HepG2 (cell line): ENCODE results near the gene MAP2K3. TPM values are rescaled to one million over a fixed set of nuclear protein-coding genes. Genes with fewer than 3 reads are reported as not detected.
A peak's percentile ranks its signal among the peaks of the same experiment; 100 is the strongest.
"Not testable (repeated sequence)": the region's sequence is repeated elsewhere in the genome, so short reads cannot be mapped to it uniquely, and the experiment has no call there.

Experiments used
- ATAC-seq: fragments of 200-7000 bp; cut with Tn5 transposase; 3 replicates; pipeline ENCODE4 v1.9.1; 2020; ENCODE audit warnings: mild to moderate bottlenecking, moderate library complexity
- BruUV-seq: library from RNA; stranded (reverse); fragments of 400-500 nt; replicated peaks from 2 replicates; lab custom pipeline; 2021; lab: Mats Ljungman, UMichigan
- CTCF ChIA-PET: fragments of 300-600 bp; formaldehyde crosslinking; extraction: SDS; loops from one replicate; lab custom pipeline; 2021; ENCODE audit warnings: low total read pairs, inconsistent platforms, low intra/inter-chr PET ratio; lab: Yijun Ruan, JAX
- POLR2A ChIA-PET: fragments of 350-600 bp; sonication (Branson Sonifier 250); formaldehyde crosslinking; loops from one replicate; lab custom pipeline; 2020; ENCODE audit warnings: antibody characterized with exemption, inconsistent platforms; lab: Yijun Ruan, JAX
- DNase-seq: peaks from one replicate; pipeline ENCODE4 v3.0.0-alpha.2; 2015; ENCODE audit warnings: low spot score
- FAIRE-seq: peaks from 3 replicates; lab custom pipeline; 2011; peaks lifted over from hg19 to GRCh38; lab: Jason Lieb, UNC
- H2AFZ ChIP-seq: one replicate; pipeline ENCODE4 v1.6.1; 2011; ENCODE audit warnings: low read length, inconsistent platforms
- H3K27ac ChIP-seq: fragments of 300-600 bp; 3 replicates; pipeline ENCODE4 v1.8.0; 2011; ENCODE audit warnings: mixed run types, mild to moderate bottlenecking, mixed read lengths, low read length, inconsistent platforms; ENCODE audit not compliant: insufficient read depth; ENCODE audit errors: extremely low read length
- H3K27me3 ChIP-seq, 2 experiments: fragments of 200-600 bp in 1 of 2; 2 replicates in 1 of 2; 3 replicates in 1 of 2; pipeline versions ENCODE4 v1.6.0 to v1.8.0; 2011; ENCODE audit warnings: low read length in 2 of 2, mild to moderate bottlenecking in 2 of 2, moderate library complexity in 2 of 2, inconsistent platforms in 1 of 2; ENCODE audit not compliant: insufficient read depth in 2 of 2, control insufficient read depth in 1 of 2
- H3K36me3 ChIP-seq, 2 experiments: fragments of 200-600 bp in 1 of 2; replicated peaks in 1 of 2; 2 replicates in 1 of 2; 3 replicates in 1 of 2; pipeline versions ENCODE4 v1.5.1 to v1.8.0; 2011; ENCODE audit warnings: low read length in 2 of 2, inconsistent platforms in 1 of 2; ENCODE audit not compliant: insufficient read depth in 2 of 2, control insufficient read depth in 1 of 2
- H3K4me1 ChIP-seq: 2 replicates; pipeline ENCODE4 v1.5.1; 2012; ENCODE audit warnings: low read length, inconsistent platforms; ENCODE audit not compliant: insufficient read depth
- H3K4me2 ChIP-seq: 2 replicates; pipeline ENCODE4 v1.6.0; 2011; ENCODE audit warnings: low read depth, low read length, inconsistent platforms
- H3K4me3 ChIP-seq, 3 experiments: fragments of 200-600 bp in 1 of 3; sonication (generic), shearing (Covaris generic) in 1 of 3; replicated peaks in 1 of 3; 2 replicates each; pipeline ENCODE4 v1.5.1; 2011 to 2016; ENCODE audit warnings: low read length in 3 of 3, inconsistent platforms in 2 of 3, low read depth in 2 of 3, mild to moderate bottlenecking in 2 of 3, control low read depth in 1 of 3, mixed read lengths in 1 of 3; ENCODE audit not compliant: insufficient read depth in 1 of 3
- H3K79me2 ChIP-seq: one replicate; pipeline ENCODE4 v1.6.1; 2011; ENCODE audit warnings: low read length, inconsistent platforms; ENCODE audit not compliant: insufficient read depth
- H3K9ac ChIP-seq: 2 replicates; pipeline ENCODE4 v1.6.0; 2011; ENCODE audit warnings: mild to moderate bottlenecking, low read depth, low read length, inconsistent platforms; ENCODE audit not compliant: insufficient read depth
- H3K9me3 ChIP-seq: 2 replicates; pipeline ENCODE4 v1.5.1; 2012; ENCODE audit warnings: mild to moderate bottlenecking, low read length
- H4K20me1 ChIP-seq: 2 replicates; pipeline ENCODE4 v1.6.0; 2011; ENCODE audit warnings: inconsistent platforms, mild to moderate bottlenecking, low read length, moderate library complexity; ENCODE audit not compliant: insufficient read depth
- WGBS: methylation state at CpG from one replicate; pipeline ENCODE4 v1.1.6; 2017; ENCODE audit warnings: low lambda C conversion rate; 5-methylcytosine and 5-hydroxymethylcytosine counted together
- in situ Hi-C: cut with HindIII; loops from 2 replicates; pipeline ENCODE4 v1.10.0; 2017; ENCODE audit warnings: low pct_unique_long_range_greater_than_20kb; ENCODE audit not compliant: extremely low pct_ligation_motif_present
- intact Hi-C: fragments of 100-400 bp; cut with micrococcal nuclease; formaldehyde crosslinking; loops from one replicate; pipeline ENCODE4 v1.10.0; 2022; ENCODE audit not compliant: unreplicated experiment
- polyA plus RNA-seq, 8 experiments: library from polyadenylated mRNA; depleted of rRNA in 3 of 8; stranded (reverse) in 7 of 8; unstranded in 1 of 8; fragments of >200 nt; fragmentation: Illumina TruSeq in 4 of 8; extraction: Trizol in 4 of 8; gene quantifications; 2 replicates each; pipeline versions ENCODE4 v1.2.1 to v1.2.3, GENCODE V29; 2011 to 2016; ENCODE audit warnings: low read depth in 4 of 8, missing spikeins in 1 of 8, mixed read lengths in 1 of 8; ENCODE audit not compliant: insufficient read depth in 1 of 8
- total RNA-seq, 5 experiments: library from RNA; depleted of rRNA; stranded (reverse); fragments of >200 nt; fragmentation: Illumina TruSeq; extraction: Trizol; gene quantifications; 2 replicates each; pipeline ENCODE4 v1.2.3, GENCODE V29; 2016; ENCODE audit warnings: low read depth in 1 of 5

MAP2K3 gene
- total and polyA plus RNA-seq, 2 of the 13 experiments (the other 11 are each of a cell fraction or from before 2014, with no cell fraction given) = 20.5 to 27.4 TPM

- H3K79me2 ChIP-seq, BruUV-seq, H3K4me3 ChIP-seq, H3K36me3 ChIP-seq, H3K27ac ChIP-seq, DNase-seq, H3K4me1 ChIP-seq, H3K4me2 ChIP-seq, H3K27me3 ChIP-seq, ATAC-seq, H3K9ac ChIP-seq, FAIRE-seq, H2AFZ ChIP-seq, POLR2A ChIA-PET, H3K9me3 ChIP-seq, in situ Hi-C loops, intact Hi-C loops, H4K20me1 ChIP-seq, CTCF ChIA-PET: not testable (repeated sequence)
- WGBS = 24% methylated on average over 9 of the region's 14 CpGs
Observed at GRCh38 chr17:21348081-21348925, 63.8 kb downstream of the MAP2K3 start.

- H3K4me1 ChIP-seq, DNase-seq, H2AFZ ChIP-seq, H3K4me2 ChIP-seq, H3K27me3 ChIP-seq, H3K27ac ChIP-seq, ATAC-seq, H3K79me2 ChIP-seq, intact Hi-C loops, FAIRE-seq, H4K20me1 ChIP-seq, H3K4me3 ChIP-seq, POLR2A ChIA-PET, H3K9me3 ChIP-seq, in situ Hi-C loops, H3K36me3 ChIP-seq, H3K9ac ChIP-seq, BruUV-seq, CTCF ChIA-PET: not testable (repeated sequence)
- WGBS = 31% methylated on average over 6 of the region's 7 CpGs
Observed at GRCh38 chr17:21348926-21349261, 64.4 kb downstream of the MAP2K3 start.

- DNase-seq, BruUV-seq, H3K4me1 ChIP-seq, H4K20me1 ChIP-seq, CTCF ChIA-PET, intact Hi-C loops, H3K4me3 ChIP-seq, H3K4me2 ChIP-seq, H3K79me2 ChIP-seq, H3K36me3 ChIP-seq, H3K27me3 ChIP-seq, H3K27ac ChIP-seq, H3K9me3 ChIP-seq, POLR2A ChIA-PET, H3K9ac ChIP-seq, H2AFZ ChIP-seq, in situ Hi-C loops: not testable (repeated sequence)
- FAIRE-seq (peak; percentile 56), ATAC-seq (peak; percentile 24; the same call in 2 of the 3 replicates)
- WGBS = 24% methylated on average over 5 of the region's 6 CpGs
Observed at GRCh38 chr17:21349358-21350050, 65.0 kb downstream of the MAP2K3 start.

GRCh38 chr17:21350495-21350894, 66.0 kb downstream of the MAP2K3 start:
- H3K36me3 ChIP-seq, H3K9ac ChIP-seq, in situ Hi-C loops, H3K27me3 ChIP-seq, H3K9me3 ChIP-seq, DNase-seq, H4K20me1 ChIP-seq, H3K4me3 ChIP-seq, H3K4me2 ChIP-seq, intact Hi-C loops, FAIRE-seq, CTCF ChIA-PET, H3K79me2 ChIP-seq, POLR2A ChIA-PET, ATAC-seq, H3K27ac ChIP-seq, H3K4me1 ChIP-seq, H2AFZ ChIP-seq, BruUV-seq: not testable (repeated sequence)
- WGBS = 0% methylated on average over 2 of the region's 19 CpGs
